ENCODE data around the gene SUGCT.

DNA sequence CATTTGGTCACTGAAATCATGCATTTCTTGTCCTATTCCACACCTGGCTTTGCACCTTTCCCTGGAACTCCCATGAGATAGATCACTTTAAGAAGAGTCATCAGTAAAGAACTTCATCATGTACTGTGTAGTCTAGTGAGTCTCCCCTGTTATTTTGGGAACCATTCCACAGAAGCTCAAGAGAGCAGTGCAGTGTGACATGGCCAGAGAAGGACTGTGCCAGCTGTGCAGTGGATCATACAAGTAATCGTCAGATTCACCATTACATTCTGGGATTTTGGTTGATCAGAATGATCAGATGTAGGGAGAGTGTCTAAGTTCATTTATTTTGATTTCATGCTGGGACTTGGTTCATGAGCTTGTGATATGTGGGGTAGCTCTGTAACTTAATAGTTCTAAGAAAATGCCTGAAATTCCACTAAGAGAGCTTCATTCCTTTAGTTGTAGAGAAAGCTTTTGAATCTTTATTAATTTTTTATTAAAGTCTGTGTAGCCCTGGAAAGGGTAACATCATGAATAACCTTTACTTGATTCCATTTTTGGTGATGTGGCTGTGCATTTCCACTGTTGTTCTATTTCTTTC is 166.8 kb downstream of the SUGCT start:
- TF ChIP-seq XRCC5 (optimal IDR thresholded peaks at IDR 0.05; ENCODE audit: low read length) = no peak
- TF ChIP-seq EZH2 (conservative IDR thresholded peaks at IDR 0.05; ENCODE audit: low read depth, low read length) = no peak
- TF ChIP-seq, protein P1, sequence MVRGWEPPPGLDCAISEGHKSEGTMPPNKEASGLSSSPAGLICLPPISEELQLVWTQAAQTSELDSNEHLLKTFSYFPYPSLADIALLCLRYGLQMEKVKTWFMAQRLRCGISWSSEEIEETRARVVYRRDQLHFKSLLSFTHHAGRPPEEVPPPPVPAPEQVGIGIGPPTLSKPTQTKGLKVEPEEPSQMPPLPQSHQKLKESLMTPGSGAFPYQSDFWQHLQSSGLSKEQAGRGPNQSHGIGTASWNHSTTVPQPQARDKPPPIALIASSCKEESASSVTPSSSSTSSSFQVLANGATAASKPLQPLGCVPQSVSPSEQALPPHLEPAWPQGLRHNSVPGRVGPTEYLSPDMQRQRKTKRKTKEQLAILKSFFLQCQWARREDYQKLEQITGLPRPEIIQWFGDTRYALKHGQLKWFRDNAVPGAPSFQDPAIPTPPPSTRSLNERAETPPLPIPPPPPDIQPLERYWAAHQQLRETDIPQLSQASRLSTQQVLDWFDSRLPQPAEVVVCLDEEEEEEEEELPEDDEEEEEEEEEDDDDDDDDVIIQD (CRISPR knock-in tag; IDR thresholded peaks at IDR 0.05; ENCODE audit: low read depth) = no peak
- TF ChIP-seq CC2D1A (CRISPR knock-in tag; IDR thresholded peaks at IDR 0.05) = no peak
